Astrocyte of the cerebellum (primary cell): ENCODE results near the gene DUOX1.

Experiments
- DNase-seq: peaks from one replicate; pipeline ENCODE4 v3.0.0-alpha.2; 2011; ENCODE audit warnings: low read depth
- H3K4me3 ChIP-seq: 2 replicates; pipeline ENCODE4 v1.5.1; 2011; ENCODE audit warnings: mild to moderate bottlenecking, low read depth, low read length, moderate library complexity
- in situ Hi-C: cut with HindIII; loops from 2 replicates; pipeline ENCODE4 v1.10.0; 2017; ENCODE audit warnings: low sequenced_read_pairs
- TF ChIP-seq, protein P1 (sequence below): IDR thresholded peaks from 2 replicates; pipeline ENCODE4 v1.5.1; 2012; ENCODE audit warnings: low read length, low read depth, moderate library complexity, mild to moderate bottlenecking; ENCODE audit errors: missing control alignments

DUOX1 gene

DNA sequence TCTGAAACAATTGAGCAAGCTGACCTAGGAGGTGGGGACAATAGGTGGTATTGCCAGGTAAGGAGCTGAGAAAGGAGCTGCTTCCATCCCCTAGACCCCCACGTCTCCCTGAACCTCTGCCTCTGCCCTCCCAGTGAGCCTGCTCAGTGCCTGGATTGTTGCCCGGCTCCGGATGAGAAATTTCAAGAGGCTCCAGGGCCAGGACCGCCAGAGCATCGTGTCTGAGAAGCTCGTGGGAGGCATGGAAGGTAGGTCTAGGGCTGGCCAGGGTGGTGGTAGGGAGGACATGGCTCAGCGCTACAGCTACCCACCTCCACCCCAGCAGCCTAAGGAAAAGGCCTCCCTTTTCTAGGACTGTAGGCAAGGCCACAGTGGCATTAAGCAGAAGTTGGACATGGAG is 13.3 kb downstream of the DUOX1 start:
- TF ChIP-seq, protein P1, sequence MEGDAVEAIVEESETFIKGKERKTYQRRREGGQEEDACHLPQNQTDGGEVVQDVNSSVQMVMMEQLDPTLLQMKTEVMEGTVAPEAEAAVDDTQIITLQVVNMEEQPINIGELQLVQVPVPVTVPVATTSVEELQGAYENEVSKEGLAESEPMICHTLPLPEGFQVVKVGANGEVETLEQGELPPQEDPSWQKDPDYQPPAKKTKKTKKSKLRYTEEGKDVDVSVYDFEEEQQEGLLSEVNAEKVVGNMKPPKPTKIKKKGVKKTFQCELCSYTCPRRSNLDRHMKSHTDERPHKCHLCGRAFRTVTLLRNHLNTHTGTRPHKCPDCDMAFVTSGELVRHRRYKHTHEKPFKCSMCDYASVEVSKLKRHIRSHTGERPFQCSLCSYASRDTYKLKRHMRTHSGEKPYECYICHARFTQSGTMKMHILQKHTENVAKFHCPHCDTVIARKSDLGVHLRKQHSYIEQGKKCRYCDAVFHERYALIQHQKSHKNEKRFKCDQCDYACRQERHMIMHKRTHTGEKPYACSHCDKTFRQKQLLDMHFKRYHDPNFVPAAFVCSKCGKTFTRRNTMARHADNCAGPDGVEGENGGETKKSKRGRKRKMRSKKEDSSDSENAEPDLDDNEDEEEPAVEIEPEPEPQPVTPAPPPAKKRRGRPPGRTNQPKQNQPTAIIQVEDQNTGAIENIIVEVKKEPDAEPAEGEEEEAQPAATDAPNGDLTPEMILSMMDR, result no peak
- DNase-seq, result no peak
- in situ Hi-C loops, result no loop called here
- no peak overlapping the region for H3K4me3 ChIP-seq

DNA sequence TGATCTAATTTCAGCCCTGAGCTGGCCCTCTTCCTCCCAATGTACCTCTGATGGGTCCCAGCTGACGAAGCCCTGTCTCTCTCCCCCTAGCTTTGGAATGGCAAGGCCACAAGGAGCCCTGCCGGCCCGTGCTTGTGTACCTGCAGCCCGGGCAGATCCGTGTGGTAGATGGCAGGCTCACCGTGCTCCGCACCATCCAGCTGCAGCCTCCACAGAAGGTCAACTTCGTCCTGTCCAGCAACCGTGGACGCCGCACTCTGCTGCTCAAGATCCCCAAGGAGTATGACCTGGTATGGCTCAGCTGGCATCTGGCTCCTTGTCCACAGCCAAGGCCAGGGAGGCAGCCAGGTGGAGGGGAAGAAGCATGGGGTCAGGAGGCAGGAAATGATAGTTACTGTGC is 14.2 kb downstream of the DUOX1 start:
- TF ChIP-seq, protein P1, result no peak
- in situ Hi-C loops, result no loop called here
- DNase-seq, result no peak
- H3K4me3 ChIP-seq, result no peak overlapping the region

DNA sequence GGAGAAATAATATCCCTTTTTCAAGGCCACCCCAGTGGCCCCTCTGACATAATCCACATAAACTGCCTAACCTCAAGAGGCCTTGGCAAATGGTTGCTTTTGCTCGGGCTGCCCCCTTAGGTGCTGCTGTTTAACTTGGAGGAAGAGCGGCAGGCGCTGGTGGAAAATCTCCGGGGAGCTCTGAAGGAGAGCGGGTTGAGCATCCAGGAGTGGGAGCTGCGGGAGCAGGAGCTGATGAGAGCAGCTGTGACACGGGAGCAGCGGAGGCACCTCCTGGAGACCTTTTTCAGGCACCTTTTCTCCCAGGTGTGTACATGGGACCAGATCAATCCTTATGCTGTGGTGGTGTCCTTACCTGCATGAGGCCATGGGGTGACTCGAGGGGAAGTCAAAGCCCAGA is 15.0 kb downstream of the DUOX1 start:
- DNase-seq, result no peak
- no peak overlapping the region for H3K4me3 ChIP-seq
- TF ChIP-seq, protein P1, result no peak
- in situ Hi-C loops, result no loop called here

DNA sequence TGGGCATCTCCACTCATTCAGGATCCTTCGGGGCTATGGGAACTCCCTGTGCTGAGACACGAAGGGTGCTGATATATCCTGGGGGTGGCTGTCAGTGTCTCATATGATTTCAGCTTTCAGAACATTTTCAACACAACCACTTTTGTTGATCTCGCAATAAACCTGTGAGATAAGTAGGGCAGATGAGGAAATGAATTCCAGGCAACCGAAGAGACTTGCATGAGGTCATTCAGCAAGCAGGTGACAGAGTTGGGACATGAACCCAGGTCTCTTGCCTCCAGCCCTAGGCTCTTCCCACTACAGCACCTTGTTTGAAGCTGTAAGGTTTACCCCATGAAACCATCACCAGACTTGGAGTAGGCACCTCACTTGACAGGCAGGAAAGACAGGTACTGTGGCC is 16.6 kb downstream of the DUOX1 start:
- in situ Hi-C loops, result no loop called here
- H3K4me3 ChIP-seq, result no peak overlapping the region
- DNase-seq, result no peak
- TF ChIP-seq, protein P1, result no peak

DNA sequence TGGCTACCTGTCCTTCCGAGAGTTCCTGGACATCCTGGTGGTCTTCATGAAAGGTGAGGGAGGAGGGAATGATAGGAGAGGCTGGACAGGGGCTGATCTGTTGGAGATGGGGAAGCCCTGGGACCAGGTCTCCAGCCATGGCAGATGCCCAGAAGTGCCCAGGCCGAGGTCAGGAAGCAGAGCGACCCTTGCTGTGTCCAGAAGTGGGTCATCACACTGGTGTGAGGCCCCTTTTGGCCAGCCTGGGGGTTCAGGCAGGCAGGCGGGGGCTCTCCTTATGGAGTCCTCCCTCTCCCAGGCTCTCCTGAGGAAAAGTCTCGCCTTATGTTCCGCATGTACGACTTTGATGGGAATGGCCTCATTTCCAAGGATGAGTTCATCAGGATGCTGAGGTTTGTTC is 17.8 kb downstream of the DUOX1 start:
- in situ Hi-C loops, result no loop called here
- TF ChIP-seq, protein P1, result no peak
- no peak overlapping the region for H3K4me3 ChIP-seq
- no peak for DNase-seq

DNA sequence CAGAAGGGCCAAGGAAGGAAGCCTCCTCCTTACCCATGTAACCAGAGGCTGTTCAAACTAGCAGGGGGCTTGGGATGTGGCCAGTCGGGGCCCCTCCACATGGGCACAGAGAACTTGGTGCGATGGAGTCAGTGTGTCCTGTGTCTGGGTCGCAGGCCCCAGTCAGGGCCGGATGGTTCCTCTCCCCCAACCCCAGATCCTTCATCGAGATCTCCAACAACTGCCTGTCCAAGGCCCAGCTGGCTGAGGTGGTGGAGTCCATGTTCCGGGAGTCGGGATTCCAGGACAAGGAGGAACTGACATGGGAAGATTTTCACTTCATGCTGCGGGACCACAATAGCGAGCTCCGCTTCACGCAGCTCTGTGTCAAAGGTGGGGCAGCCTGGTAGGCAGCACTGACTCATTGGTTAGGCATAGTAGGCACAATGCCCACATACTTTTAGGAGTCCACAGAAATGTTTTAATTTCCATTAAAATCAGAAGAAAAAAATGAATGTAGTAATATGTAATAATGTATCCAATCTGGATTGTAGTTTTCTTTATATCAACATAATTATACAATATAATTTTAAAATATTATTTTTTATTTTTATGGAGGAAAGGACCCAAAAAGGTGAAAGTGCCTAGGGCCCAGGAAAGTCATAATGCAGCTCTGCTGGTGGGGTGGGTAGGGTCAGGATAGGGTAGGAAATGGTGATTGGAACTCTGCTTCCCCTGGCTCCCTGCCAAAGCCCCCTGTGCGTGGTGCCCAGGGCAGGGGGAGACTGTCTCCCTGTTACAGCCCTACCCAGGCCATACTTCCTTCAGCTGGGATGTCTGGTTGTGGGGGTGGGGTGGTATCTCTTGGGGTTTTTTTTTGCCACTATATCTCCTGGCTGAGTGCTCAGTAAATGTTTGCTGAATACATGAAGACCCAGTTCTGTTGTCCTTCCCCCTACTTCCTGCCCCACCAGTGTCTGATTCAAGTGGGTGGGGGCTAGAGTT is 18.6 kb downstream of the DUOX1 start:
- DNase-seq, result no peak
- in situ Hi-C loops, result no loop called here
- TF ChIP-seq, protein P1, result no peak
- H3K4me3 ChIP-seq, result no peak overlapping the region
